Measurements from ENCODE around the gene CCDC85C.

The CCDC85C gene

DNA sequence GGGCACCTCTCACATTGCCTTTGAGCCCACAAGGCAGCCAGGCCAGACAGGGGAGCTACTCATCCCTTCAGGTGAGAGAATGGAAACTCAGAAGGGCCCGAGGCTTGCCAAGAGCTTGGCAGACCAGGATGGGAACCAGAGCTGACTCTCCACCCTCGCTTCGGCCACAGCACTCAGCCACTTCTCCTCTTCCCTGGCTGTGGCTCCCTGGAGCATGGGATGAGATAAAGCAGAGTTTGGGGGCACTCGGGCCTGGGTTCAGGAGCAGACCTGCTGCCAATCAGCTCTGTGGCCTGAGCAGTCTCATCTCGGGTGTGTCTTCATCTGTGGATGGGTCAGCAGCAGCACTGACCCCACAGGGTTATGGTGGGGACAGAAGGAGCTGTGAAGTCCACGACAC lies 20.0 kb upstream of the CCDC85C start:
- no peak for DNase-seq (ENCODE audit: low read depth)
- TF ChIP-seq, protein P1, sequence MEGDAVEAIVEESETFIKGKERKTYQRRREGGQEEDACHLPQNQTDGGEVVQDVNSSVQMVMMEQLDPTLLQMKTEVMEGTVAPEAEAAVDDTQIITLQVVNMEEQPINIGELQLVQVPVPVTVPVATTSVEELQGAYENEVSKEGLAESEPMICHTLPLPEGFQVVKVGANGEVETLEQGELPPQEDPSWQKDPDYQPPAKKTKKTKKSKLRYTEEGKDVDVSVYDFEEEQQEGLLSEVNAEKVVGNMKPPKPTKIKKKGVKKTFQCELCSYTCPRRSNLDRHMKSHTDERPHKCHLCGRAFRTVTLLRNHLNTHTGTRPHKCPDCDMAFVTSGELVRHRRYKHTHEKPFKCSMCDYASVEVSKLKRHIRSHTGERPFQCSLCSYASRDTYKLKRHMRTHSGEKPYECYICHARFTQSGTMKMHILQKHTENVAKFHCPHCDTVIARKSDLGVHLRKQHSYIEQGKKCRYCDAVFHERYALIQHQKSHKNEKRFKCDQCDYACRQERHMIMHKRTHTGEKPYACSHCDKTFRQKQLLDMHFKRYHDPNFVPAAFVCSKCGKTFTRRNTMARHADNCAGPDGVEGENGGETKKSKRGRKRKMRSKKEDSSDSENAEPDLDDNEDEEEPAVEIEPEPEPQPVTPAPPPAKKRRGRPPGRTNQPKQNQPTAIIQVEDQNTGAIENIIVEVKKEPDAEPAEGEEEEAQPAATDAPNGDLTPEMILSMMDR (IDR thresholded peaks at IDR 0.05; ENCODE audit: insufficient read depth, low read depth, low read length, missing control alignments): no peak
- H3K4me3 ChIP-seq (ENCODE audit: low read depth, low read length): no peak overlapping the region

DNA sequence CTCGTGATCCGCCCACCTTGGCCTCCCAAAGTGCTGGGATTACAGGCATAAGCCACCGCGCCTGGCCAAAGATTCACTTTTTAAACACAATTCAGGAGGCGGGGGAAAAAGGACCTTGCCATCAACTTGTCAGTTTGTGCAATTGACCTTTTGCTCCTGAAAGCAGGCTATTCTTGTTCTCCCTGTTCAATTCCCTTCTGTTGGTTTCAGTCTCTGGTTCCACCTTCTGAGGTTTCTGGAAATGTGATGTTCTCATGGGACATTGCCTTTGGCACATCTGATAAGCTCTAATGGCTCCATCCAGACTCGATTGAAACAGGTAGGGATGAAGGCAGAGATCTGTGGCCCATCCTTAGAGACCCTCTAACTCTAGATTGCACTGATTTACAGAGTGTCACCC lies 17.9 kb upstream of the CCDC85C start:
- H3K4me3 ChIP-seq (ENCODE audit: low read depth, low read length): no peak overlapping the region
- TF ChIP-seq, protein P1 (IDR thresholded peaks at IDR 0.05; ENCODE audit: insufficient read depth, low read depth, low read length, missing control alignments): no peak

DNA sequence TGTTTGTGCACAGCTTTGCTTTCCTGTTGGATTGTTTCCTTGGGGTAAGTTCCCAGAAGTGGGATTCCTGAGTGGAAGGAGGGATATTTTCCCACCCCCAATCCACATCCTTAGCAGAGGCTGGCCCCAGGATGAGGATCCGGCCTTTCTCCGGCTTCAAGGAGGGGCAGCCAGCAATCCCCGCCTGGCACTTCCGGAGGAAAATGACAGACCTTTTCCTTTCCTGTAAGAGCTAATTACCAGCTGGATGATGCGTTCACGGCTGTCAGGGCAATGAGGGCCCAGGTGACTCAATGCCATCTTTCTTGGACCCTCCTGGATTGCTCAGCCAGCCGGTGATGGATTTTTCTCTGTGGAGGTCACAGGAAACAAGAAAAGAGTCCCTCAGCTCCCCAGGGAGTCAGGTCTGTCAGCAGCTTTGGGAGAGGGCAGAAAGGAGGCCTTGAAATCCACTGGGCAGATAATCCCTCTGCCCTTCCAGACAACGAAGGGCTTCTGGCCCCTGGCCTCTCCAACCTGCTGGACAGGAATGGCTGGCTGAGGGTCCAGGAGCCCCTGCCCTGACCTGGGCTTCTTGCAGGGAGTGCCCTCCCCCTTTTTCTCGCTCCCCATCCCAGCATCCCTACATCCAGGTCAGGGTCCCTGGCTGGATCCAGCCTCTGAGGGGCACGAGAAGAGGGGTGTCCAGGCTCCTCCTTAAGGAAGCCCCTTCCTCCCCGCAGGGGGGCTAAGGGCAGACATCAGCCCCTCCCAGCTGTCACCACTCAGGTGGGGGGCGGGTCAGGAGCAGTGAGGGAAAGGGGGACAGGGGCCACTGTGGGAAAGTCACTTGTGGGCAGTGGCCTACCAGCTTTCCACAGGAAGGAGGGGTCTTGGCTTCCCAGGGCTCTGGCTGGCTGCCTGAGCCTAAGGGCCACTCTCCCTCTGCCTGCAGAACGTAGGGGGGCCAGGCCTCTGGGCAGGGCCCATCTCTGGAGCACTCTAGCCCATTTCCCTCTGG lies 16.1 kb upstream of the CCDC85C start:
- TF ChIP-seq, protein P1 (IDR thresholded peaks at IDR 0.05; ENCODE audit: insufficient read depth, low read depth, low read length, missing control alignments): no peak
- DNase-seq (ENCODE audit: low read depth): no peak
- no peak overlapping the region for H3K4me3 ChIP-seq (ENCODE audit: low read depth, low read length)

More for the DNA sequence above, 17.9 kb upstream of the CCDC85C start:
- DNase-seq (ENCODE audit: low read depth): no peak

DNA sequence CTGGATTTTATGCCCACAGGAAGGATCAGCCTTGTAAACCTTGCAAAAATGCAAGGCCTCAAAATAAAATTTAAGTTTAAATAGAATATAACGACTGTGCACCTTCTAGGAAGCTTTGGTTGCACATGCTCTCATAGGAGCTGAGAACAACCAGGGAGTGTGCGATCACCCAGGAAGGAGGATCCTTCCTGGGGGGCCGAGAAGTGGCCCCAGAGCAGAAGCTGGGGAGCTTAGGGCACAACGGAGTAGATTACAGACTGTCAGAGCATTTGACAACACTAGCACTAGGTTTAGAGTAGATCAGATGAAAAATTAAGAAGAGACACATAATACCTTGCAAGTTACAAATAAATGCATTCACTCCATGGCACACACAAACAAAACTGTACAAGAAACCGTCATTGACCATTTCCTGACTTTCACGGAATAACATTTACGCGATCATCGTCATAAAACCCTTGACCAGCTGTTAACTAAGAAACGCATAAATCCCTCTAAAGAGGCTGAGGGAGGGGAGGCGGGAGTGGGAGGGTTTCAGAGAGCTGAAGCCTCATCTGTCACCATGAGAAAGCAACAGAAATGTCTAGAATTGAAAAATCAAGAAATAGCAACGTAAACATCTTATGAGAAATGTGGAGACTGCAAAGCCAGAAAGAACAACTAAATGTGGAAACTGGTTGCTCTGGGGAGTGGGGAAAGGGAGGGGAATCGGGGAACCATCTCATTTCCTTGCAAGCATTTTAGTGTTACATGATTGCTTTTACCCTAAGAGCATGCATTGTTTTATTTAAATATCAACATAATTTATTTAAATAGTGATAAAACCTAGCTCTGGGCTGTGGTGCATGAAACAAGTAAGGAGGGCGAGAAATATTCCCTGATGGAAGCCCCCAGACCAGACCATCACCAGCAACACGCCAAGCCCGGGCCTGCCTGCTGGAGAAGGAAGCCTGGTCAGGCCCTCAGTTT lies 13.1 kb upstream of the CCDC85C start:
- TF ChIP-seq, protein P1 (IDR thresholded peaks at IDR 0.05; ENCODE audit: insufficient read depth, low read depth, low read length, missing control alignments): no peak
- H3K4me3 ChIP-seq (ENCODE audit: low read depth, low read length): no peak overlapping the region
- DNase-seq (ENCODE audit: low read depth): no peak

DNA sequence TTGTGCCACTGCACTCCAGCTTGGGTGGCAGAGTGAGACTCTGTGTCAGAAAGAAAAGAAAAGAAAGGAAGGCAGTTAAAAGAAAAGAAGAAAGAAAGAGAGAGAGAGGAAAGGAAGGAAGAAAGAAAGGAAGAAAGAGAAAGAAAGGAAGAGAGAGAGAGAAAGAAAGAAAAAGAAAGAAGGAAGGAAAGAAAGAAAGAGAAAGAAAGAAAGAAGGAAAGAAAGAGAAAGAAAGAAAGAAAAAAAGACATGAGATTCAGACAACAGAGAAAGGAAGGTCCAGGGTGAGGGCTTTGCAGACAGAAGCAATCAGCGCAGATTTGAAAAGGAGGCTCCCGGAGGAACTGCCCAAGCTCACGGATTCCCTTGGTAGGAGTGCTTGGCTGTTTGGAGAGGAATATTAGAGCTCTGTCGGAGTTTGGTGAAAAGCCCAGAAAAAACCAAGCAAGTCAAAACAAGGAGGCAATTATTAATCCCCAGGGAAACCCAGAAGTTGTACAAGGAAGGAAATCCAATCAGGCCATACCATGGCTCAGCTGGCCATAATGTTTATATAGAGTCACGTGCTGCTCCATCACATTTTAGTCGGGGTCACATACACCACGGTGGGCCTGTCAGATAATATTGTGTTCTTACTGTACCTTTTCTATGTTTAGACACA lies 11.6 kb upstream of the CCDC85C start:
- no peak for DNase-seq (ENCODE audit: low read depth)
- H3K4me3 ChIP-seq (ENCODE audit: low read depth, low read length): no peak overlapping the region

More for the DNA sequence above, 11.6 kb upstream of the CCDC85C start:
- TF ChIP-seq, protein P1 (IDR thresholded peaks at IDR 0.05; ENCODE audit: insufficient read depth, low read depth, low read length, missing control alignments): no peak

All from GM12865 (cell line).